Thoracic aorta (tissue), 2 donors: ENCODE data around the gene GRID2IP. TPM values are rescaled to one million over a fixed set of nuclear protein-coding genes. Genes with fewer than 3 reads are reported as not detected.
A peak's percentile ranks its signal among the peaks of the same experiment; 100 is the strongest.

Experiments used
- ATAC-seq: fragments of 150-250 bp; one replicate; pipeline ENCODE4 v1.8.0; 2017; ENCODE audit warnings: low read depth; ENCODE audit not compliant: insufficient number of reproducible peaks, low FRiP score
- DNase-seq: peaks from one replicate; pipeline ENCODE4 v3.0.0-alpha.2; 2020; ENCODE audit warnings: low spot score
- H3K27ac ChIP-seq, 2 donors: fragments of 200-600 bp; sonication (generic); 1 replicate in 1 of 2; 2 replicates in 1 of 2; pipeline ENCODE4 v1.5.1; 2016; ENCODE audit warnings: mild to moderate bottlenecking in 2 of 2, moderate library complexity in 2 of 2
- H3K27me3 ChIP-seq: fragments of 200-600 bp; sonication (generic); replicated peaks from 2 replicates; pipeline ENCODE4 v1.6.0; 2016; ENCODE audit warnings: mild to moderate bottlenecking; ENCODE audit not compliant: insufficient read depth
- H3K36me3 ChIP-seq: fragments of 200-600 bp; sonication (generic); one replicate; pipeline ENCODE4 v1.5.1; 2016
- H3K4me1 ChIP-seq, 2 donors: fragments of 200-600 bp; sonication (generic); 1 replicate in 1 of 2; 2 replicates in 1 of 2; pipeline versions ENCODE4 v1.5.1 to v1.6.0; 2016; ENCODE audit warnings: low read depth in 2 of 2, mild to moderate bottlenecking in 1 of 2; ENCODE audit not compliant: control insufficient read depth in 1 of 2
- H3K4me3 ChIP-seq: fragments of 200-600 bp; sonication (generic); 2 replicates; pipeline ENCODE4 v1.5.1; 2016; ENCODE audit warnings: mild to moderate bottlenecking
- H3K9me3 ChIP-seq: fragments of 200-600 bp; sonication (generic); 2 replicates; pipeline ENCODE4 v1.5.1; 2016
- CTCF ChIP-seq: fragments of 200-600 bp; sonication (generic); IDR thresholded peaks from one replicate; pipeline ENCODE4 v1.5.1; 2019; ENCODE audit warnings: antibody characterized with exemption
- total RNA-seq, 2 donors: library from RNA; depleted of rRNA; stranded (reverse); fragments of >200 nt; gene quantifications; one replicate each; pipeline versions ENCODE4 v1.1.0 to v1.2.3, GENCODE V29; 2016

The GRID2IP gene
- total RNA-seq, 2 donors from 2014 or later: 0.14 to 0.35 TPM

- Histone ChIP-seq H3K36me3 (no peaks in the 10 kb centered on the region), H3K27ac (peak overlapping the region; percentile 21 to 81), H3K4me3 (no peak overlapping the region), H3K27me3 (no peaks in the 10 kb centered on the region), H3K4me1 (peaks cover 3 to 8% of the 10 kb centered on the region in 2 donors), H3K9me3 (no peaks in the 10 kb centered on the region)
- ATAC-seq (no peak), DNase-seq (no peak)
- no peak for TF ChIP-seq CTCF
Measured at GRCh38 chr7:6448943-6449543, 102.2 kb downstream of the GRID2IP start.

- Histone ChIP-seq H3K27me3 (no peaks in the 10 kb centered on the region), H3K27ac (peak within 1 kb of the TSS; percentile 81), H3K4me1 (peaks cover 6 to 8% of the 10 kb centered on the region in 2 donors), H3K36me3 (no peaks in the 10 kb centered on the region), H3K4me3 (peak within 1 kb of the TSS; percentile 86), H3K9me3 (no peaks in the 10 kb centered on the region)
- DNase-seq (peak; percentile 49), ATAC-seq (peak; percentile 88)
- TF ChIP-seq CTCF: no peak
Measured at GRCh38 chr7:6447581-6448199, 103.6 kb downstream of the GRID2IP start, which contains the start of gene DAGLB. Gene DAGLB, minus strand, starts transcription at chr7:6447954. Its CDS starts 112 bp downstream, at chr7:6447842.

Other genes with a start within 250 kb of the GRID2IP start
- 10 to 100 TPM; 13.9 to 30.1 TPM for gene FAM220A, start 202.5 kb downstream of the GRID2IP start, total RNA-seq
- 100 to 1,000 TPM; 125 to 163 TPM for gene RAC1, start 176.9 kb downstream of the GRID2IP start, total RNA-seq
- gene DAGLB, start 103.5 kb downstream of the GRID2IP start, total RNA-seq: 10 to 100 TPM; 16.5 to 28.6 TPM
- gene KDELR2, start 67.3 kb downstream of the GRID2IP start, total RNA-seq: 100 to 1,000 TPM; 105 to 123 TPM
- gene ZDHHC4, start 26.0 kb upstream of the GRID2IP start, total RNA-seq: 100 to 1,000 TPM in 1 of 2 donors, 10 to 100 TPM in 1; 35.3 to 101 TPM
- 10 to 100 TPM; 37.2 to 45.4 TPM for gene INTS15, start 38.6 kb upstream of the GRID2IP start, total RNA-seq
- 10 to 100 TPM; 12.7 to 31.4 TPM for gene ZNF853, start 64.1 kb upstream of the GRID2IP start, total RNA-seq
- 10 to 100 TPM; 54.4 to 64.6 TPM for gene ZNF316, start 85.9 kb upstream of the GRID2IP start, total RNA-seq
- 10 to 100 TPM; 18.5 to 34.2 TPM for gene ZNF12, start 155.5 kb upstream of the GRID2IP start, total RNA-seq
- gene RSPH10B2, start 202.6 kb upstream of the GRID2IP start, total RNA-seq: not detected